Measurements from ENCODE around the gene ZFP1. TPM values are rescaled to one million over a fixed set of nuclear protein-coding genes. Genes with fewer than 3 reads are reported as not detected.
A peak's percentile ranks its signal among the peaks of the same experiment; 100 is the strongest.

Gene ZFP1
- total and polyA plus RNA-seq, 2 experiments from 2014 or later: 4.8 to 12.5 TPM

DNA sequence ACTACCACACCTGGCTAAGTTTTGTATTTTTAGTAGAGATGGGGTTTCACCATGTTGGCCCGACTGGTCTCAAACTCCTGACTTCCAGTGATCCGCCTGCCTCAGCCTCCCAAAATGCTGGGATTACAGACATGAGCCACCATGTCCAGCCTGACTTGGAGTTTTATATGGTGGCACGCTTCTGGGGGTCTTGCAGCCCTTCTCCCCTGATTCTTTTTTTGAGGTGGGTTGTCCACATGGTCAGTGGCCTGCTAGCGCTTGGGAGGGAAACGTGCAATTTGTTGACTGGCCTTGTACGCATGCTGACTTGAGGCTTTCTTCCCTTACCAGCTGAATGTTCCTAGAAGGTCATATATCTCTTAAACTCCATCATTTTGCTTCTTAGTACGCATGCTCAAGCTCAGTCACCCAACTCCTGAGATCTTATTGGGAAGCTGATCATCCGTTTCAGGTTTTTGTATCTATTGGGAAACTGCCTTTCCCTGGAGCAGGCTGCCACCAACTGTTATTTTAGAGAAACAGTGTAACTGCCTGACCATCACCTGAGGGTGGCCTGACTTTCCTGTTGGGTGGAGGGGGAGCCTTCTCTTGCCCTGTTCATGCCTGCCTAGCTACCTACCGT, 18.1 kb upstream of the ZFP1 start:
- Histone ChIP-seq H2AFZ (0 out of 2 replicates have a peak overlapping the region, but pooled peaks have one; percentile 52), H3F3A (replicated peaks; ENCODE audit: low read depth) (no peaks in the 10 kb centered on the region), H3K4me3 (no peak overlapping the region), H3K79me2 (replicated peaks; ENCODE audit: insufficient read depth) (no peaks in the 10 kb centered on the region), H3K36me3 (ENCODE audit: insufficient read depth) (no peaks in the 10 kb centered on the region), H3K9me2 (ENCODE audit: insufficient read depth) (no peaks in the 10 kb centered on the region), H3K4me2 (no peak overlapping the region), H4K20me1 (replicated peaks; ENCODE audit: insufficient read depth) (no peaks in the 10 kb centered on the region), H3K27me3 (ENCODE audit: insufficient read depth) (no peaks in the 10 kb centered on the region), H3K4me1 (ENCODE audit: insufficient read depth) (peaks cover 5% of the 10 kb centered on the region; the same call in 1 of the 2 replicates), H3K27ac (ENCODE audit: low read depth) (no peak overlapping the region)
- DNase-seq (ENCODE audit: low spot score): peak; percentile 58
- ATAC-seq: peak; percentile 90
- Mint-ChIP-seq H3K27me3 (ENCODE audit: insufficient read depth, low read depth, poor library complexity) (peaks cover 11% of the 10 kb centered on the region), H3K9me3 (peaks cover 32% of the 10 kb centered on the region), H3K36me3 (ENCODE audit: low read depth) (peaks cover 16% of the 10 kb centered on the region; the same call in 2 of the 3 replicates), H3K4me1 (peaks cover 9% of the 10 kb centered on the region), H3K4me3 (no peak overlapping the region), H3K27ac (no peak overlapping the region)
- TF ChIP-seq NANOG (IDR thresholded peaks at IDR 0.05; ENCODE audit: borderline replicate concordance) (no peak), JUNB (IDR thresholded peaks at IDR 0.05; ENCODE audit: unreplicated experiment) (no peak), CTCF (conservative IDR thresholded peaks at IDR 0.05; ENCODE audit: low read depth in 2 of 2) (peak; percentile 39 to 82; a peak in 3 of 4 replicates)

DNA sequence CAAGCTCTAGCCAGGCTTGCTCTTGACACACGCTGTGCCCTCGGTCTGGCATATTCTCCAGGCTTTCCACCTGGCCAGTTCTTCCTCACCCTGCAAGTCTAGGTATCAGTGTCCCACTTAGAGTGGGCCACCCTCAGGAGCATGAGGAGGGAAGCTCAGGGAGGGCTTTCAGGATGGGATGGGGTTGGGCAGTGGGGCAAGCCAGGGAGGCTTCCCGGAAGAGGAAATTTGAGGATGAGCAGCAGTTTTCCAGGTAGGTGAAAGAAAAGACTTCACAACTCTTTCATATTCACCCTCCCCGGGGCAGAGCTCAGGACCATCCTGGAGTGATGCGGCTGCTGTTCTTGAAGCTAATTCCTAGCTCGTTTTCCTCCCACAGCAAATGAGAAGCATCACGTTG, 17.2 kb upstream of the ZFP1 start:
- H3F3A ChIP-seq (replicated peaks; ENCODE audit: low read depth): no peaks in the 10 kb centered on the region
- Mint-ChIP-seq H3K4me1 (peaks cover 9% of the 10 kb centered on the region), H3K36me3 (ENCODE audit: low read depth) (peaks cover 16% of the 10 kb centered on the region; the same call in 2 of the 3 replicates), H3K27ac (no peak overlapping the region), H3K4me3 (no peak overlapping the region), H3K27me3 (ENCODE audit: insufficient read depth, low read depth, poor library complexity) (peaks cover 11% of the 10 kb centered on the region), H3K9me3 (peaks cover 30% of the 10 kb centered on the region)
- DNase-seq (ENCODE audit: low spot score) (no peak), ATAC-seq (no peak)
- no peak overlapping the region for H3K4me3 ChIP-seq
- H3K9me2 ChIP-seq (ENCODE audit: insufficient read depth): no peaks in the 10 kb centered on the region
- H4K20me1 ChIP-seq (replicated peaks; ENCODE audit: insufficient read depth): no peaks in the 10 kb centered on the region
- no peaks in the 10 kb centered on the region for H3K36me3 ChIP-seq (ENCODE audit: insufficient read depth)
- no peak overlapping the region for H3K27ac ChIP-seq (ENCODE audit: low read depth)
- peak overlapping the region; percentile 74; the same call in 1 of the 2 replicates for H2AFZ ChIP-seq
- no peak overlapping the region for H3K4me2 ChIP-seq
- no peaks in the 10 kb centered on the region for H3K27me3 ChIP-seq (ENCODE audit: insufficient read depth)
- H3K4me1 ChIP-seq (ENCODE audit: insufficient read depth): peaks cover 5% of the 10 kb centered on the region; the same call in 1 of the 2 replicates
- H3K79me2 ChIP-seq (replicated peaks; ENCODE audit: insufficient read depth): no peaks in the 10 kb centered on the region
- TF ChIP-seq STAT1 (IDR thresholded peaks at IDR 0.05; ENCODE audit: unreplicated experiment) (no peak), EZH2 (IDR thresholded peaks at IDR 0.05; ENCODE audit: low read depth, unreplicated experiment) (no peak), CTCF (conservative IDR thresholded peaks at IDR 0.05; ENCODE audit: low read depth in 2 of 2) (no peak), ZNF114 (CRISPR knock-in tag; IDR thresholded peaks at IDR 0.05) (no peak), REST (IDR thresholded peaks at IDR 0.05; ENCODE audit: unreplicated experiment) (no peak)
